GM21447 (cell line): ENCODE data around the gene CDC42EP5.

Experiments used
- ATAC-seq: cut with Tn5 transposase; IDR thresholded peaks from one replicate; pipeline ENCODE4 v1.9.1; 2021; ENCODE audit not compliant: unreplicated experiment

Gene CDC42EP5

DNA sequence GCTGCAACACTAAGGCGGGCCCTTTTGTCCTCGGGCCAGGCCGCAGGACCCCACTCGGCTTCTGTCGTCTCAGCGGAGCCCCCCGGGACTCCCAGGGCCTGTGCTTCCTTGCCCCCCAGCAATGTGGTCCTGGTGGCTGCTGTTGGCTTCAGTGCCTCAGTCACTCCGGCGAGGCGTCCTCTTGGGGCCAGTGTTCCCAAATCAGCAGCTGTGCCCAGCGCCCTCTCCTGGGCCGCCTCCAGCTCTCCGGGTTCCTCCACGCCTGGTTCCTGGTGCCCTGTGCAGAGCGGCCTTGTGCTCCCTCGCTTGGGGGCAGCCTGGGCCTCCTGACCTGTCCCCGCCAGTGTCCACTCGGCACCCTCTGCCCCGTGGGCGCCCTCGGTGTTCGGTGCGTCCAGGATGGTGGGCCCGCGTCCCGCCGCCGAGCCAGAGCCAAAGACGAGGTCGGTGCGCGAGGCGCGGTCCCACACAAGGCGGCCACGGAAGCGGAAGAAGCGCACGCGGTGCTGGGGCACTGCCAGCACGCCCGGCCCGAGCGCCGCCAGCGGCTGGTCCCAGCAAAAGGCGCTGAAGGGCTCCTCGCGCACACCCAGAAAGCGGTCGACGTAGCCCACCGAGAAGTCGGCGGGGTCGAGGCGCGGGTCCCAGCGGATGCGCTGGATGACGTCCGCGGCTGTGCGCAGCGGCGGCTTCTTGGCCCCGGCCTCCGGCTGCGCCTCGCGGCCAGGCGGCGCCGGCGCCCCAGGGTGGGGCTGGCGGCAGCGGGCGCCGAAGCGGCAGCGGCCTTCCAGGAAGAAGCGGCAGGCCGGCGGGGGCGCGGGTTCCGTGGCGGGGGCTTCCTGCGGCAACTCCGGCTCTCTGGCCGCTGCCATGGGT, 10.2 kb downstream of the CDC42EP5 start:
- ATAC-seq = peak; percentile 9

DNA sequence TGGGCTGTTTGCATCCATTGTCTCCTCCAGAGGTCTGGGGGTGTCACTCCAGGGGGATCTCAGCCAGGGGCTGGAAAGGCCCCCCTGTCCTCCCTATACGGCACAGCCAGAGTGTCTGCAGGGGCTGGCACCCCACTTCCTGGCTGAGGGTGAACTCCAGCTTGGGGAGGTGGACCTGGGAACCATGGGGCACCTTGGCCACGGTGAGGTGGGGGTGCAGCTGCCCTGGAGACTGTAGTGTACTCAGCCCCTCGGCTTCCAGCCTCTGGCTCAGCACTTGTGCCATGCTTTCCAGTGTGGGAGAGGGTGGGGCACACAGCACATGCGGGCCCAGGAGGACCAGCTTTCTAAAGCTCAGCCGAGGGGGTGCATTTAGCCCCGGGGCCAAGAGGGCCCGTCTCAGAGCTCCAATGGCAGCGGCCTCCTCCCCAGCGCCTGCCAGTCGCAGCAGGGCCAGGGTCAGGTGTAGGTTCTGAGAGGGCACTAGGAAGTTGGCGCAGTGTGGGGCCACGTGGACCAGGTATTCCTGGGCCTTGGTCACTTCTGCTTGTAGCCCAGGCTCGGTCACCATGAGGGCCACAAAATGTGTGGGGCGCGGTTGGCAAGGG, 10.9 kb downstream of the CDC42EP5 start:
- ATAC-seq = no peak

DNA sequence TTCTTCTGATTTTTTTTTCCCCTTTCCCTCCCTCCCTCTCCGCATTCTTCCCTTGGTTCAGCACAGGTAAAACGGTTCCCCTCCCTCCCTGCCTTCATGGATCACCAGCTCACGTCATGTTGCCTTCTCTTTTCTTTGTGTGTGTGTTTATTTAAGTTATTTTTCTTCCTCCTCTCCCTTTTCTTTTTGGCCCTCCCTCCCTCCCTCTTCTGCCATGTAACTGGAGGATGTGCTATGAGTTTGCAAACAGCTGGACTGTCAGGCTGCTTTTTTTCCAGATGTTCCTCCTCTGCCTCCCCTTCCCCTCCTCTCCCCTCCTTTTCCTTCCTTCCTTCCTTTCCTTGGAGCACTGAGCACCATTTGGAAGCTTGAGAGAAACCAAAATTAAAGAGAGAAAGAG, 11.5 kb downstream of the CDC42EP5 start:
- ATAC-seq = no peak

DNA sequence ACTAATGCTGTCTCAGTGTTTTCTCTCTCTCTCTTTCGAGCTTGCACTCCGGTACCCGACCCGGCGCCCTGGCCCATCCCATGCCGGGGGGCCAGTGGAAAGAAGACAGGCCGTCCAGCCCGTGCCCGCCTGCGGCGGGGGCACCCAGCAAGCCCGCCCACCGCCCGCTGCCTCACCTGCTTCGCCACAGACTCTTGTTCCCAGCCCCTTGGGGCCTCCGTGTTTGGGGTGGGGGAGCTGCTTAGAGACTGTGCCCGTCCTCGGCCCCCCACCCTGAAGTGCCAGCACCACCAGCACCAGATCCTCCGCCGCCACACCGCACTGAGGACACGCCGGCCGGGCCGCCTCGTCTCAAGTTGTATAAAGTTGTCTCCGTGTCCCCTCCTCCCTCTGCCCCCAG, 11.9 kb downstream of the CDC42EP5 start:
- no peak for ATAC-seq

DNA sequence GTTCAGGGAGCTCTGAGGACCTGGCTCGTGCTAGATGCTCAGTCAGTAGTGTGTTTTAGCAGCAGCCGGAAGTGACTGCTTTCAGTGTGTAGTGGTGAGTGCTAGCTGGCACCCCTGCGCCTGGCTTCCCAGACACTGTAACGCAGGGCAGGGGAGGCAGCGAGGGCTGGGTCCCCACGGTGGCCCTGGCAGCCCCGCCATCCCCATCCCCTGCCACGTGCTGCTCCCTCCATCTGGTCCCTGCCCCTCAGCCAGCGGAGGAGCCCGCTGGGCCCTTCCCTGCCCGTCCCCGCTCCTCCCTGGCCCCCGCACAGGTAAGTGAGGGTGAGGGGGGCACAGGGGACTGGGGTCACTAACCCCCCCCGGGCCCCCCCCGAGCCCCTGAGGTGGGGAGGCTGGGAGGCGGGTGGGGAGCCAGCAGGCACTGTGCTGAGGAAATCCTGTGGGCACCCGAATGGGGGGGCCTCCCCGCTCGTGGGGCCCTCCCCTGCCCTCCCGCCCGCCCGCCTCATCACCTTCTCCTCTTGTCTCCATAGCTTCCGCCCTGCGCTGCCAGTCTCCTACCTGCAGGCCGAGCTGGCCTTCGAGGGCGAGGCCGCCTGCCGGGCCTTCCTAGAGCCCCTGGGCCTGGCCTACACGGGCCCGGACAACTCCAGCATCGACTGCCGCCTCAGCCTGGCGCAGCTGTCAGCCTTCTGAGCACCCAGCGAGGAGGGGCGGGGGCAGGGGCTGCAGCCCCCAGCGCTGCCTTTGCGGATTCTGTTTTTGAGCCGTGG, 12.7 kb downstream of the CDC42EP5 start:
- ATAC-seq = no peak

DNA sequence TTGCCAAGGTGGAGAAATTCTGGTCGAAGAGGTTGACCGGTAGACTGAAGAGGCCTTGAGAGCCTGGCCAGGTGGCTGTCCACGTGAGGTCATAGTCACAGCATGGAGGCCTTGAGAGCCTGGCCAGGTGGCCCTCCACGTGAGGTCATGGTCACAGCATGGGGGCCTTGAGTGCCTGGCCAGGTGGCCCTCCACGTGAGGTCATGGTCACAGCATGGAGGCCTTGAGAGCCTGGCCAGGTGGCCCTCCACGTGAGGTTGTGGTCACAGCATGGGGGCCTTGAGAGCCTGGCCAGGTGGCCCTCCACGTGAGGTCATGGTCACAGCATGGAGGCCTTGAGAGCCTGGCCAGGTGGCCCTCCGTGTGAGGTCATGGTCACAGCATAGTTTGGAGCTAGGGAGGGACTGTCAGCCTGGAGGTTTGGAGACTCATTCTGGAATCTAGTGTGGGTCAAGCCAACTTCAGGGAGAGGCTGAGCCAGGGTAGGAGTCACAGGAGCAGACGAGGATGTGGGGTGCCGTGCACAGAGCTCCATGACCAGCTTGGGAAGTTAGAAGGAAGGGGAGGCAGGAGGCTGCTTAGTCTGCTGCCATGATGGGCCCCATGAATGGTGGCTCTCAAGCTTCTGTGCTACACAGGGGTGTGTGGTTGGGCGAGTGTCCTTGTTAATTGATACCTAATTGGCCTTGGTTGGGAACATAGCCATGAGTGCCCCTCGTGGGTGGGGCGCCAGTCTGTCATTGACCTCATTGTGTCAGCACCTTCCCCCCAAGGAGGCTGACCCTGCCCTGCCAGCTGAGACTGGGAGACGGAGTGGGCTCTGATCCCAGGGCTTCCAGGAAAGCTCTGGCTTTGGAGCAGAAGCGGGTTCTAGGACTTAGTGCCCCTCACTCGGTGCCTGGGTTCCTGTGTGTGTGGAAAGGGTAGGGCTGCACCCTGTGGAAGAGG, 13.5 kb downstream of the CDC42EP5 start:
- ATAC-seq = no peak

DNA sequence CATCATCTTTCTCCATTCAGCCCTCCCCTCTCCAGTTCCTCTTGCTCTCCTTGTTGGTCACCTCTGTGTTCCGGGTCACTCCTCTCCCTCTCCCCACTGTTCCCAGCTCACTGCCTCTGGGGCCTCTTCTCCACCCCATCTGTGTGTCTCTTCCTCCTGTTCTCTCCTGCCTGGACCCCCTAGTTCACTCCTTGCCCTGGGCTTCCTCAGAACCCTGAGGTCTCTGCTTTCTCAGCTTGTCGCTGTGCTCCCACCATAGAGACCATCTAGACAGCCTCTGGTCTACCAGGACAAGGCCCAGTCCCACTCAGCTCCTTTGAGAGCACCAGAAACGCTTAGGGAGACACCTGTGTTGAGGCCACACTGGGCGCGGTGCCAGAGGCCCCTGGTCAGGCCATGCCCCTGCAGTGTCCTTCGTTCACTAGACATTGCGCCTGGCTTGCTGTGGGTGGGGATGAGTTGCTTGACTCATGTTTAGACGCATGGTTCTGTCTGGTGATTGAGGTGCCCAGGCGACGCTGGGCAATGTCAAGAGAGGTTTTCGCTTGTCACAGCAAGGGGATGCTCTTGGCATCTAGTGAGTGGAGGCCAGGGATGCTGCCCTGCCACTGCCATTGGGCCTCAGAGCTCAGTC, 14.3 kb downstream of the CDC42EP5 start:
- no peak for ATAC-seq

DNA sequence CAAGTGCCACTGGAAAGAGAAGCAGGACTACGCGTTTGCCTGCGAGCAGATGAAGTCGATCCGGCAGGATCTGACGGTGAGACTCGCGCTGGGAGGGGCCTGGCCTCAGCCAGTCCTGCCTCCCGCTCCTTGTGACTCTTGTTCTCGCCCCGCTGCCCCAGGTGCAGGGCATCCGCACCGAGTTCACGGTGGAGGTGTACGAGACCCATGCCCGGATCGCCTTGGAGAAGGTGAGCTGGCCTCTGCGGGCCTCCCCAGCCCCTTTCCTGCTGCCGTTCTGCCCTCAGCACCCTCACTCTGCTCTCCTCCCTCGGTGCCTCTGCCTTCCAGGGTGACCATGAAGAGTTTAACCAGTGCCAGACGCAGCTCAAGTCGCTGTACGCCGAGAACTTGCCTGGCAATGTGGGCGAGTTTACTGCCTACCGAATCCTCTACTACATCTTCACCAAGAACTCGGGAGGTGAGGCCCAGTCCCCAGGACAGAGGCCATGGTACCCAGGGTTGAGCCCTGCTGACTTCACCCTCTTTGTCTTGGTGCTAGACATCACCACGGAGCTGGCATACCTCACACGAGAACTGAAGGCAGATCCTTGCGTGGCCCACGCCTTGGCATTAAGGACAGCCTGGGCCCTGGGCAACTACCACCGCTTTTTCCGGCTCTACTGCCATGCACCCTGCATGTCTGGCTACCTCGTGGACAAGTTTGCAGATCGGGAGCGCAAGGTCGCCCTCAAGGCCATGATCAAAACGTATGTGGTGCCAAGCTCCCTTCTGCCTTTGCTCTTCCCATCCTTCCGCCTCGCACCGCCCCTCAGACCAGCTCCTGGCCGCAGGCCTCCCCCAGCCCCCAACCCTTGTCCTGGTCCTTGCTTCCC, 15.1 kb downstream of the CDC42EP5 start:
- no peak for ATAC-seq

DNA sequence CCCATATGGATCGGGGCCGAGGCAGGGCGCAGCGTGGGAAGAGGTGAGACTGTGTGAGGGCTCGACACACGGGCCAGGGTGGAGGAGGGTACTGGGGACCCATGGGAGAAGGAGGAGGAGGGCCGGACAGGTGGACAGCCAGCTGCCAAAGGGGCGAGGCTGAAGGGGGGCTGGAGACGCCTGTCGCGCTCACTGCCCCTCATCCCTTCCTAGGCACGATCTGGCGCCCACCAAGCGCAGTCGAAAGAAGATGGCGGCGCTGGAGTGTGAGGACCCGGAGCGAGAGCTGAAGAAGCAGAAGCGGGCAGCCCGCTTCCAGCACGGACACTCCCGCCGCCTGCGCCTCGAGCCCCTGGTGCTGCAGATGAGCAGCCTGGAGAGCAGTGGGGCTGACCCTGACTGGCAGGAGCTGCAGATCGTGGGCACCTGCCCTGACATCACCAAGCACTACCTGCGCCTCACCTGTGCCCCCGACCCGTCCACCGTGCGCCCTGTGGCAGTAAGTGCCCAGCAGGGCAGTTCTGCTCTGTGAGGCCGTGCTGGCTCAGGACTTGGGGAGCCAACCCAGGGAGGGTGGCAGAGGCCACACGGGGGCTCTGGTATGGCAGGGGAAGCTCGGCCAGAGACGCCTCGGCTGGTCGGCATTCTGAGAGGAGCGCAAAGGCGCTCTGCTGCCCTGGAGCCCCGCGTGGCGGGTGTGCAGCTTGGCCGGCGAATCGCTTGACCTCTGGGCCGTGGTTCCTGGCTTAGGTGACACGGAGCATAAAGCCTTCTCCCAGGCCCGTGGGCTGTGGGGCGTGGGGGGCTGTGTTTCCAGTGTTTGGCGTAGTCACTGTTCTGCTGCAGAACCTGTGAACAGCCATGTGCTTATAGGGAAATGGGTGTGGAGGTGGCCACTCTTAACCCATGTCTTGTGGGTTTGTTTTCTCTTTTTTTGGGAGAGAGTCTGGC, 16.4 kb downstream of the CDC42EP5 start:
- no peak for ATAC-seq

DNA sequence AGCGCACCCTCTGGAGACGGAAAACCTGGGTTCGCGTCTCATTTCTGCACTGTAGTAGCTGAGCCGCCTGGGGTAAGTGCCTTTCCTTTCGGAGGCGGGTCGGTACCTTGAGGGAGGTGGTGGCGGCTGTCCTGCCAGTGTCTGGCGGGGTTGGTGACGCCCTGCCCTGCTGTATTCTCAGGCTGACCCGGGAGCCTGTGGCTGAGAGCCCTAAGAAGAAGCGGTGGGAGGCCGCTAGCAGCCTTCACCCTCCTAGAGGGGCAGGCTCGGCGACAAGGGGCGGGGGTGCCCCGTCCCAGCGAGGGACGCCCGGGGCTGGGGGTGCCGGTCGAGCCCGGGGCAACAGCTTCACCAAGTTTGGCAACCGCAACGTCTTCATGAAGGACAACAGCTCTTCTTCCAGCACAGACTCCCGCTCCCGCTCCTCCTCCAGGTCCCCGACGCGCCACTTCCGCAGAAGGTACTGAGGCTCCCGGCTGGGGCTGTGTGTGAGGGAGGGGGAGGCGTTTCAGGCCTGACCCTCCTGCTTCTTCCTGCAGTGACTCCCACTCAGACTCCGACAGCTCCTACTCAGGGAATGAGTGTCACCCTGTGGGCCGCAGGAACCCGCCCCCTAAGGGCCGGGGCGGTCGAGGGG, 17.2 kb downstream of the CDC42EP5 start:
- no peak for ATAC-seq

DNA sequence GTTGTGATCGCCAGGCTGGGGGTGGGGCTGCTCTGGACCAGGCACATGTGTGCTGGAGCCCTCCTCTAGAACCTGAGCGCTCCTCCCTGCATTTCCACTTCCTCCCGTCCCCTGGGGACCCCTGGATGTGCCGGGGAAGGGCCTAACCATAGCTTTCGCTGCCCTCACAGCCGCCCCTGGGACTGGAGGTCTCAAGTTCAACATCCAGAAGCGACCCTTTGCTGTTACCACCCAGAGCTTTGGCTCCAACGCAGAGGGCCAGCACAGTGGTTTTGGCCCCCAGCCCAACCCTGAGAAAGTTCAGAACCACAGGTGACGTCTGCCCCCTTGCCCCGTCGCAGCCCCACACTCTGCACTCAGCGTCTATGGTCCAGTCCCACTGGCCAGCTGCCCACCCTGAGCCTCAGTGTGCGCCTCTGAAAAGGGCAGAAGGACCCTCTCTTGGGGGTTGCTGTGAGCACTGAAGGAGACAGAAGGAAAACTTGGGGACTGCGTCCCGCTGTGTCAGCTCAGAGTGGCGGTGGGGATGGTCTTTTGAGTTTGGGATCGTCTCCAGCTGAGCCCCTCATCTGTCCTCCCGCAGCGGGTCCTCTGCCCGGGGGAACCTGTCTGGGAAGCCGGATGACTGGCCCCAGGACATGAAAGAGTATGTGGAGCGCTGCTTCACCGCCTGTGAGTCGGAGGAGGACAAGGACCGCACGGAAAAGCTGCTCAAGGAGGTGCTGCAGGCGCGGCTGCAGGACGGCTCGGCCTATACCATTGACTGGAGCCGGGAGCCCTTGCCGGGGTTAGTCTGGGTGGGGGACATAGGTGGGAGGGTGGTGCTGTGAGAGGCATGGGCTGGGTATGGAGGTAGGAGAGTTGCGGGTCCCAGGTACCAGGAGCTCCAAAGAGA, 18.1 kb downstream of the CDC42EP5 start:
- ATAC-seq = no peak

DNA sequence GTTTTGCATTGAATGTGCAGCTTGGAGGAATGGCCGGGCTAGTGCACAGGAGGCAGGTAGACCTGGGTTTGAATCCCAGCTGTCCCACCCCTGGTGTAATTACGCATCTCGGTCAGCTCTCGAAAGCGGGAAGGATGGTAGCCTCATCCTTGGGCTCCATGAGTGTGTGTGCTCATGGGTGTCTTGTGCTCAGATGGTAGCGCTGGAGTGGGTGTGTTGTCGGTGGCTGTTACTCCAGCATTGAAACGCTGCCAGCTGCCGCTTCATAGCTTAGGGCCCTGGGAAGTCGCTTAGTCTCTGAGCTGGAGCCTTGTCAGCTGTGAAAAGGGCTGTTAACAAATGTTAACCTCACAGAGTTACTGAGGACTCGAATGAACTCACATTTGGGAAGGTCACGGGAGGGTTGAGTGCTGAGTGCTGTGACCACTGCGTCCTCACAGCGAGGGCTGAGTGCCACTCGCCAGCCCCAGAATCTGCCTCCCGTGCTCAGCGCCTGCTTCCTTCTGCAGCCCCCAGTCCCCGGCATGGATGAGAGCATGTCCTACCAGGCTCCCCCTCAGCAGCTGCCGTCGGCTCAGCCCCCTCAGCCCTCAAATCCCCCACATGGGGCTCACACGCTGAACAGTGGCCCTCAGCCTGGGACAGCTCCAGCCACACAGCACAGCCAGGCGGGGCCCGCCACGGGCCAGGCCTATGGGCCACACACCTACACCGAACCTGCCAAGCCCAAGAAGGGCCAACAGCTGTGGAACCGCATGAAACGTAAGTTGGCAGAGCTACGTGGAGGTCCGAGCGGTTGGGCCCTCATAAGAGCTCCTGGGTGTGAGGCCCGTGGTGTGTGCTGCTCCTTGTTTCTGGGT, 18.9 kb downstream of the CDC42EP5 start:
- no peak for ATAC-seq

DNA sequence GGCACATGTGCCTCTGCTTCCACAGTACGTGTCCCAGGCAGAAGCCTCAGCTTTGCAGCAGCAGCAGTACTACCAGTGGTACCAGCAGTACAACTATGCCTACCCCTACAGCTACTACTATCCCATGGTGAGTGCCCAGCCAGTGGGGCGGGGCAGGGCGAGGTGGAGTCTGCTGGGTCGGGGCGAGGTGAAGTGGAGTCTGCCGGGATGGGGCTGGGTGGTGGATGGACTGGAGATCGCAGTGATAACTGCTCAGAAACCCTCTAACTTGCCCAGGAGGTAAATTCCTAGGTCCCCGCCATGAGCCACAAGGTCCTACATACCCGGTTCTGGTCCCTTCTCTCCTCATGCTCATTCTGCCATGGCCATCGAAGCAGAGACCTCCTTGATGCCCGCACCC, 20.5 kb downstream of the CDC42EP5 start:
- ATAC-seq = no peak

DNA sequence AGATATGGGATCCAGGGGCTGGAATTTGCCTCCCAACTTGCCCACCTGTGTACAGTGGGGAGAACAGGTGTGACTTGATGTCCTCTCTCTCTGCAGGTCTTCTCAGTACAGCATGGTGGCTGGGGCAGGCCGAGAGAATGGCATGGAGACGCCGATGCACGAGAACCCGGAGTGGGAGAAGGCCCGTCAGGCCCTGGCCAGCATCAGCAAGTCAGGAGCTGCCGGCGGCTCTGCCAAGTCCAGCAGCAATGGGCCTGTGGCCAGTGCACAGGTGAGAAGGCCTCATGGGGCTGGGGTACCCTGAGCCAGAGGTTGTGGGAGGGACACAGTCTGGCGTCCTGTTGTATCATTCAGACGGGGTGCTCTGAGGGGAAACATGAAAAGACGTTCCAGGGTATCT, 21.1 kb downstream of the CDC42EP5 start:
- ATAC-seq = no peak

DNA sequence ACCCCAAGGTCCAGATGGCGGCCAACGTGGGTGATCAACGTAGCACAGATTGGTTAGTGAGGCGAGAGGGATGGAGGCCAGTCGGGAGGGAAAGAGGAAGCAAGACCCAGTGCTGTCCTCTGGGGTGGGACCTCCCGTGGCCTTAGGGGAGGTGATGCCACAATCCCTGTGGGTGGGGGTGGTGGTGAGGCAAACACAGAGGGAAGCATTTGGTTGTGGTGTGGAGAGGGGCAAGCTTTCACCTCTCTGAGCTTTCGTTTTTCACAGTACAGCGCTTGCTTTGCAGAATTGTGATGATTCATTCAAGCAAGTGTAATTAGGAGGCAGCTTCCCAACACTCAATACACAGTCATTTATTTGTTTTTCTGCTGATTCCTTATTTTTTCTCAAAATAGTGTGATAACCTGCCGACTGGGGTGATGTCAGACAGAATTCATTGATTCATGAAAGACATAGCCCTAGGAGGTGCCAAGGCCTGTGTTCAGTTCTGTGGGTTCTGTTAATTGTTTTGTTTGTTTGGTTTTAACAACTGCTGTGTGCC, 21.7 kb downstream of the CDC42EP5 start:
- ATAC-seq = no peak

DNA sequence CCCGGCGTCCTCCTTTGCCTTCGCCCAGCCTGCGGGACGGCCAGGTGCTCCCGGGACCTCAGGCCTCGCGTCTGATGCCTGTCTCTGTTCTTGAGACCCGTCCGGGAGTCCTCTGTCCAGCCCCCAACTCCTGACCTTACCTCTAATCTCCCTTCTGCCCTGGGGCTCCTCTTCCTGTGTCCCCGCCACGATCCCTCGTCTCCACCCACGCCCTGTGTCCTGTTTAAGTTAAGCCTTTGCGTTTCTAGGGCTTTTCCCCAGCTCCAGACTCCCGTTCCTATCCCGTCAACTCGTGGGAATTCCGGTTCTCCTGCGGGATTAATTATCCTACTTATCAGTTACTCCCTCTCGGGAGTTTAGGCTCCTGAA, 23.4 kb downstream of the CDC42EP5 start:
- ATAC-seq = no peak
